SK-N-SH (cell line): ENCODE results near the gene MFN1. TPM values are rescaled to one million over a fixed set of nuclear protein-coding genes. Genes with fewer than 3 reads are reported as not detected.

Experiments used
- CTCF ChIA-PET: fragments of 300-600, 350-600 bp; formaldehyde crosslinking; extraction: SDS; loops from one replicate; lab custom pipeline; 2021; lab: Yijun Ruan, JAX
- POLR2A ChIA-PET: fragments of 350-600 bp; sonication (Branson Sonifier 250); formaldehyde crosslinking; extraction: SDS; loops from one replicate; lab custom pipeline; 2020; ENCODE audit warnings: antibody characterized with exemption, inconsistent platforms; lab: Yijun Ruan, JAX
- DNase-seq: peaks from one replicate; pipeline ENCODE4 v3.0.0; 2012
- H2AFZ ChIP-seq: fragments of 200-600 bp; sonication (generic); 2 replicates; pipeline ENCODE4 v1.8.1; 2016; ENCODE audit warnings: antibody characterized with exemption, mild to moderate bottlenecking, low read depth
- H3F3A ChIP-seq: fragments of 200-600 bp; sonication (generic); replicated peaks from 2 replicates; pipeline ENCODE3; 2016; ENCODE audit warnings: antibody characterized with exemption, mild to moderate bottlenecking; ENCODE audit not compliant: insufficient read depth
- H3K27ac ChIP-seq, 2 experiments: fragments of 200-500 bp in 1 of 2; fragments of 200-600 bp in 1 of 2; sonication (Bioruptor generic) in 1 of 2; sonication (generic), shearing (Covaris generic) in 1 of 2; 2 replicates each; pipeline versions ENCODE4 v1.5.1 to v1.6.1; 2014 to 2016; ENCODE audit warnings: low read depth in 2 of 2, inconsistent platforms in 1 of 2, low read length in 1 of 2, mild to moderate bottlenecking in 1 of 2, mixed read lengths in 1 of 2
- H3K27me3 ChIP-seq: fragments of 200-600 bp; sonication (generic), shearing (Covaris generic); 2 replicates; pipeline ENCODE4 v1.6.1; 2016; ENCODE audit warnings: mixed run types; ENCODE audit not compliant: insufficient read depth
- H3K36me3 ChIP-seq, 2 experiments: fragments of 200-500 bp in 1 of 2; fragments of 200-600 bp in 1 of 2; sonication (Bioruptor generic) in 1 of 2; sonication (generic) in 1 of 2; replicated peaks in 1 of 2; 2 replicates each; pipeline versions ENCODE3 to v1.5.1; 2014 to 2016; ENCODE audit warnings: low read length in 1 of 2, mild to moderate bottlenecking in 1 of 2; ENCODE audit not compliant: insufficient read depth in 2 of 2, control insufficient read depth in 1 of 2
- H3K4me1 ChIP-seq, 2 experiments: fragments of 200-500 bp in 1 of 2; fragments of 200-600 bp in 1 of 2; sonication (Bioruptor generic) in 1 of 2; sonication (generic), shearing (Covaris generic) in 1 of 2; 2 replicates each; pipeline versions ENCODE4 v1.5.1 to v1.6.1; 2014 to 2016; ENCODE audit warnings: low read depth in 1 of 2, low read length in 1 of 2, mixed run types in 1 of 2; ENCODE audit not compliant: insufficient read depth in 2 of 2, control insufficient read depth in 1 of 2
- H3K4me2 ChIP-seq: fragments of 200-600 bp; sonication (generic), shearing (Covaris generic); 2 replicates; pipeline ENCODE4 v1.6.1; 2017; ENCODE audit warnings: mixed run types
- H3K4me3 ChIP-seq, 2 experiments: fragments of 200-500 bp in 1 of 2; fragments of 200-600 bp in 1 of 2; sonication (Bioruptor generic) in 1 of 2; sonication (generic), shearing (Covaris generic) in 1 of 2; 2 replicates each; pipeline versions ENCODE4 v1.5.1 to v1.8.1; 2014 to 2016; ENCODE audit warnings: low read depth in 2 of 2, inconsistent platforms in 1 of 2, low read length in 1 of 2, mild to moderate bottlenecking in 1 of 2, mixed read lengths in 1 of 2, moderate library complexity in 1 of 2
- H3K79me2 ChIP-seq: fragments of 200-600 bp; sonication (generic); 2 replicates; pipeline ENCODE4 v1.8.1; 2017; ENCODE audit warnings: mild to moderate bottlenecking; ENCODE audit not compliant: insufficient read depth
- H3K9ac ChIP-seq: fragments of 200-600 bp; sonication (generic); 2 replicates; pipeline ENCODE4 v1.6.1; 2017; ENCODE audit warnings: mixed run types
- H3K9me2 ChIP-seq: fragments of 200-600 bp; sonication (generic); 2 replicates; pipeline ENCODE4 v1.6.1; 2017; ENCODE audit warnings: mixed run types
- H3K9me3 ChIP-seq: fragments of 200-600 bp; sonication (generic); 2 replicates; pipeline ENCODE4 v1.6.1; 2017; ENCODE audit warnings: mixed run types, mild to moderate bottlenecking, moderate library complexity
- H4K20me1 ChIP-seq: fragments of 200-600 bp; sonication (generic); 2 replicates; pipeline ENCODE4 v1.6.1; 2017; ENCODE audit warnings: mild to moderate bottlenecking, mixed run types; ENCODE audit not compliant: insufficient read depth
- CHD2 ChIP-seq: fragments of 150-350 bp; IDR thresholded peaks from 2 replicates; pipeline ENCODE4 v1.6.1; 2018; ENCODE audit warnings: low read length; ENCODE audit not compliant: partially characterized antibody
- ELF1 ChIP-seq: IDR thresholded peaks from 2 replicates; pipeline ENCODE4 v1.4.0; 2012
- FOSL2 ChIP-seq: IDR thresholded peaks from 2 replicates; pipeline ENCODE4 v1.4.0; 2012; ENCODE audit warnings: low read depth, mild to moderate bottlenecking, moderate library complexity, borderline replicate concordance
- FOXM1 ChIP-seq: IDR thresholded peaks from 2 replicates; pipeline ENCODE4 v1.4.0; 2012; ENCODE audit warnings: low read depth, mild to moderate bottlenecking
- IRF3 ChIP-seq: fragments of 150-350 bp; IDR thresholded peaks from 2 replicates; pipeline ENCODE4 v1.6.1; 2016; ENCODE audit warnings: mild to moderate bottlenecking, low read depth, low read length
- MXI1 ChIP-seq: IDR thresholded peaks from 2 replicates; pipeline ENCODE4 v1.6.1; 2012; ENCODE audit warnings: mild to moderate bottlenecking, low read depth, low read length, improper control_type of control experiment
- PBX3 ChIP-seq: IDR thresholded peaks from 2 replicates; pipeline ENCODE4; 2012
- REST ChIP-seq: IDR thresholded peaks from 2 replicates; pipeline ENCODE4 v1.6.1; 2012; ENCODE audit warnings: mild to moderate bottlenecking, low read depth, low read length, moderate library complexity
- SIN3A ChIP-seq: IDR thresholded peaks from 2 replicates; pipeline ENCODE4 v1.6.1; 2012; ENCODE audit warnings: low read depth, mild to moderate bottlenecking, low read length, moderate library complexity, borderline replicate concordance
- SMC3 ChIP-seq: IDR thresholded peaks from 2 replicates; pipeline ENCODE4 v1.6.1; 2012; ENCODE audit warnings: low read depth, low read length, improper control_type of control experiment
- TAF1 ChIP-seq: IDR thresholded peaks from 2 replicates; pipeline ENCODE4 v1.6.1; 2012; ENCODE audit warnings: low read depth, mild to moderate bottlenecking, low read length, moderate library complexity, borderline replicate concordance
- USF2 ChIP-seq: fragments of 150-350 bp; IDR thresholded peaks from 2 replicates; pipeline ENCODE4 v1.6.1; 2017; ENCODE audit warnings: antibody characterized with exemption, low read length, low read depth, borderline replicate concordance
- YY1 ChIP-seq: IDR thresholded peaks from 2 replicates; pipeline ENCODE4 v1.4.0; 2012; ENCODE audit warnings: low read depth, mild to moderate bottlenecking
- WGBS: methylation state at CpG from one replicate; pipeline ENCODE4 v1.1.6; 2017; ENCODE audit warnings: low lambda C conversion rate; 5-methylcytosine and 5-hydroxymethylcytosine counted together
- polyA plus RNA-seq, 3 experiments: library from polyadenylated mRNA; depleted of rRNA; stranded (reverse); fragments of >200 nt; gene quantifications; 2 replicates each; pipeline ENCODE4 v1.2.3, GENCODE V29; 2012
- TF ChIP-seq, protein P1 (sequence below): IDR thresholded peaks from 2 replicates; pipeline ENCODE4 v1.4.0; 2012; ENCODE audit warnings: low read depth

Gene MFN1
- polyA plus RNA-seq, 1 of the 3 experiments (the other 2 are of a cell fraction), result 15.7 TPM

GRCh38 chr3:179324270-179324754 is 23.2 kb upstream of the MFN1 start:
- Histone ChIP-seq H2AFZ (no peak overlapping the region), H3K79me2 (peaks cover 61% of the 10 kb centered on the region), H3K36me3 (peaks cover 17 to 23% of the 10 kb centered on the region in 2 experiments), H3K4me1 (peaks cover 0 to 6% of the 10 kb centered on the region in 2 experiments; a peak in 2 of 4 replicates), H3K9me2 (no peaks in the 10 kb centered on the region), H3K4me3 (peak overlapping the region; percentile 77 to 97), H3K9me3 (no peaks in the 10 kb centered on the region), H3K4me2 (peak overlapping the region; percentile 88), H3K9ac (peak overlapping the region; percentile 92), H3F3A (peaks cover 4% of the 10 kb centered on the region), H3K27ac (peak overlapping the region in 1 of 2 experiments; percentile 89; a peak in 2 of 4 replicates), H3K27me3 (no peaks in the 10 kb centered on the region), H4K20me1 (peaks cover 34% of the 10 kb centered on the region)
- TF ChIP-seq FOXM1 (no peak), FOSL2 (no peak), SMC3 (no peak), PBX3 (no peak), USF2 (no peak), REST (no peak), SIN3A (no peak), CHD2 (no peak), MXI1 (no peak), IRF3 (no peak), TAF1 (no peak), ELF1 (no peak), YY1 (no peak)
- TF ChIP-seq, protein P1, sequence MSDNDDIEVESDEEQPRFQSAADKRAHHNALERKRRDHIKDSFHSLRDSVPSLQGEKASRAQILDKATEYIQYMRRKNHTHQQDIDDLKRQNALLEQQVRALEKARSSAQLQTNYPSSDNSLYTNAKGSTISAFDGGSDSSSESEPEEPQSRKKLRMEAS, result no peak
- CTCF ChIA-PET, result interaction anchor here (1.0 to 1.5 kb wide), 6 partner anchors 11 to 256 kb away, joined by 3 to 4 read pairs (median 3); no protein-coding TSS in a partner anchor
- WGBS, result 8% methylated on average over 8 of the region's 8 CpGs
- DNase-seq, result peak; percentile 30
- POLR2A ChIA-PET, result interaction anchor here (1.2 kb wide), 1 partner anchor 22 kb away, joined by 3 read pairs; no protein-coding TSS in a partner anchor
